HepG2 (cell line): Measurements from ENCODE around the gene MLC1. TPM values are rescaled to one million over a fixed set of nuclear protein-coding genes. Genes with fewer than 3 reads are reported as not detected.

Experiments
- ATAC-seq: fragments of 200-7000 bp; cut with Tn5 transposase; 3 replicates; pipeline ENCODE4 v1.9.1; 2020; ENCODE audit warnings: mild to moderate bottlenecking, moderate library complexity
- BruUV-seq: library from RNA; stranded (reverse); fragments of 400-500 nt; replicated peaks from 2 replicates; lab custom pipeline; 2021; lab: Mats Ljungman, UMichigan
- CTCF ChIA-PET: fragments of 300-600 bp; formaldehyde crosslinking; extraction: SDS; loops from one replicate; lab custom pipeline; 2021; ENCODE audit warnings: low total read pairs, inconsistent platforms, low intra/inter-chr PET ratio; lab: Yijun Ruan, JAX
- POLR2A ChIA-PET: fragments of 350-600 bp; sonication (Branson Sonifier 250); formaldehyde crosslinking; loops from one replicate; lab custom pipeline; 2020; ENCODE audit warnings: antibody characterized with exemption, inconsistent platforms; lab: Yijun Ruan, JAX
- DNase-seq: peaks from one replicate; pipeline ENCODE4 v3.0.0-alpha.2; 2015; ENCODE audit warnings: low spot score
- FAIRE-seq: peaks from 3 replicates; lab custom pipeline; 2011; peaks lifted over from hg19 to GRCh38; lab: Jason Lieb, UNC
- H2AFZ ChIP-seq: one replicate; pipeline ENCODE4 v1.6.1; 2011; ENCODE audit warnings: low read length, inconsistent platforms
- H3K27ac ChIP-seq: fragments of 300-600 bp; 3 replicates; pipeline ENCODE4 v1.8.0; 2011; ENCODE audit warnings: mixed run types, mild to moderate bottlenecking, mixed read lengths, low read length, inconsistent platforms; ENCODE audit not compliant: insufficient read depth; ENCODE audit errors: extremely low read length
- H3K27me3 ChIP-seq, 2 experiments: fragments of 200-600 bp in 1 of 2; 2 replicates in 1 of 2; 3 replicates in 1 of 2; pipeline versions ENCODE4 v1.6.0 to v1.8.0; 2011; ENCODE audit warnings: low read length in 2 of 2, mild to moderate bottlenecking in 2 of 2, moderate library complexity in 2 of 2, inconsistent platforms in 1 of 2; ENCODE audit not compliant: insufficient read depth in 2 of 2, control insufficient read depth in 1 of 2
- H3K36me3 ChIP-seq, 2 experiments: fragments of 200-600 bp in 1 of 2; replicated peaks in 1 of 2; 2 replicates in 1 of 2; 3 replicates in 1 of 2; pipeline versions ENCODE4 v1.5.1 to v1.8.0; 2011; ENCODE audit warnings: low read length in 2 of 2, inconsistent platforms in 1 of 2; ENCODE audit not compliant: insufficient read depth in 2 of 2, control insufficient read depth in 1 of 2
- H3K4me1 ChIP-seq: 2 replicates; pipeline ENCODE4 v1.5.1; 2012; ENCODE audit warnings: low read length, inconsistent platforms; ENCODE audit not compliant: insufficient read depth
- H3K4me2 ChIP-seq: 2 replicates; pipeline ENCODE4 v1.6.0; 2011; ENCODE audit warnings: low read depth, low read length, inconsistent platforms
- H3K4me3 ChIP-seq, 3 experiments: fragments of 200-600 bp in 1 of 3; sonication (generic), shearing (Covaris generic) in 1 of 3; replicated peaks in 1 of 3; 2 replicates each; pipeline ENCODE4 v1.5.1; 2011 to 2016; ENCODE audit warnings: low read length in 3 of 3, inconsistent platforms in 2 of 3, low read depth in 2 of 3, mild to moderate bottlenecking in 2 of 3, control low read depth in 1 of 3, mixed read lengths in 1 of 3; ENCODE audit not compliant: insufficient read depth in 1 of 3
- H3K79me2 ChIP-seq: one replicate; pipeline ENCODE4 v1.6.1; 2011; ENCODE audit warnings: low read length, inconsistent platforms; ENCODE audit not compliant: insufficient read depth
- H3K9ac ChIP-seq: 2 replicates; pipeline ENCODE4 v1.6.0; 2011; ENCODE audit warnings: mild to moderate bottlenecking, low read depth, low read length, inconsistent platforms; ENCODE audit not compliant: insufficient read depth
- H3K9me3 ChIP-seq: 2 replicates; pipeline ENCODE4 v1.5.1; 2012; ENCODE audit warnings: mild to moderate bottlenecking, low read length
- H4K20me1 ChIP-seq: 2 replicates; pipeline ENCODE4 v1.6.0; 2011; ENCODE audit warnings: inconsistent platforms, mild to moderate bottlenecking, low read length, moderate library complexity; ENCODE audit not compliant: insufficient read depth
- BHLHE40 ChIP-seq: IDR thresholded peaks from 2 replicates; pipeline ENCODE4 v1.6.1; 2011; ENCODE audit warnings: low read length, improper control_type of control experiment
- EZH2 ChIP-seq: conservative IDR thresholded peaks from 2 replicates; pipeline ENCODE4 v1.6.1; 2012; ENCODE audit warnings: mild to moderate bottlenecking, low read depth, low read length, moderate library complexity
- HIVEP1 ChIP-seq: sonication (generic); formaldehyde crosslinking; IDR thresholded peaks from 2 replicates; pipeline ENCODE4 v1.4.0; 2020; ENCODE audit warnings: mild to moderate bottlenecking, missing genetic modification reagents
- HNRNPL ChIP-seq: fragments of 200-400 bp; formaldehyde crosslinking; IDR thresholded peaks from 2 replicates; pipeline ENCODE4 v1.6.1; 2017; ENCODE audit warnings: mild to moderate bottlenecking, low read depth, low read length
- MEIS2 ChIP-seq: sonication (generic); formaldehyde crosslinking; IDR thresholded peaks from 2 replicates; pipeline ENCODE4 v1.9.0; 2021; ENCODE audit warnings: mild to moderate bottlenecking, missing genetic modification reagents
- MYPOP ChIP-seq: sonication (generic); formaldehyde crosslinking; IDR thresholded peaks from 2 replicates; pipeline ENCODE4 v1.8.1; 2023; ENCODE audit warnings: mild to moderate bottlenecking, moderate library complexity, missing genetic modification reagents
- NR2F2 ChIP-seq: IDR thresholded peaks from 2 replicates; pipeline ENCODE4 v1.6.1; 2012; ENCODE audit warnings: low read depth, inconsistent platforms, borderline replicate concordance
- ONECUT2 ChIP-seq: sonication (generic); formaldehyde crosslinking; IDR thresholded peaks from 2 replicates; pipeline ENCODE4 v1.4.0; 2020; ENCODE audit warnings: missing genetic modification reagents
- SRSF4 ChIP-seq: fragments of 200-400 bp; formaldehyde crosslinking; IDR thresholded peaks from one replicate; pipeline ENCODE4 v1.6.1; 2018; ENCODE audit warnings: mild to moderate bottlenecking, low read depth, low read length, moderate library complexity; ENCODE audit not compliant: poor library complexity, severe bottlenecking
- ZFP1 ChIP-seq: IDR thresholded peaks from 2 replicates; pipeline ENCODE4 v1.6.1; 2016
- ZHX1 ChIP-seq: sonication (generic); formaldehyde crosslinking; IDR thresholded peaks from 2 replicates; pipeline ENCODE4 v1.8.1; 2022; ENCODE audit warnings: low read depth, mild to moderate bottlenecking, missing genetic modification reagents
- ZNF761 ChIP-seq: sonication (generic); formaldehyde crosslinking; conservative IDR thresholded peaks from 2 replicates; pipeline ENCODE4 v1.4.0; 2020; ENCODE audit warnings: mild to moderate bottlenecking, missing genetic modification reagents
- WGBS: methylation state at CpG from one replicate; pipeline ENCODE4 v1.1.6; 2017; ENCODE audit warnings: low lambda C conversion rate; 5-methylcytosine and 5-hydroxymethylcytosine counted together
- in situ Hi-C: cut with HindIII; loops from 2 replicates; pipeline ENCODE4 v1.10.0; 2017; ENCODE audit warnings: low pct_unique_long_range_greater_than_20kb; ENCODE audit not compliant: extremely low pct_ligation_motif_present
- intact Hi-C: fragments of 100-400 bp; cut with micrococcal nuclease; formaldehyde crosslinking; loops from one replicate; pipeline ENCODE4 v1.10.0; 2022; ENCODE audit not compliant: unreplicated experiment
- polyA plus RNA-seq, 8 experiments: library from polyadenylated mRNA; depleted of rRNA in 3 of 8; stranded (reverse) in 7 of 8; unstranded in 1 of 8; fragments of >200 nt; fragmentation: Illumina TruSeq in 4 of 8; extraction: Trizol in 4 of 8; gene quantifications; 2 replicates each; pipeline versions ENCODE4 v1.2.1 to v1.2.3, GENCODE V29; 2011 to 2016; ENCODE audit warnings: low read depth in 4 of 8, missing spikeins in 1 of 8, mixed read lengths in 1 of 8; ENCODE audit not compliant: insufficient read depth in 1 of 8
- total RNA-seq, 5 experiments: library from RNA; depleted of rRNA; stranded (reverse); fragments of >200 nt; fragmentation: Illumina TruSeq; extraction: Trizol; gene quantifications; 2 replicates each; pipeline ENCODE4 v1.2.3, GENCODE V29; 2016; ENCODE audit warnings: low read depth in 1 of 5
- TF ChIP-seq, protein P1 (sequence below): sonication (generic); formaldehyde crosslinking; IDR thresholded peaks from 2 replicates; pipeline ENCODE4 v1.4.0; 2020; ENCODE audit warnings: missing genetic modification reagents

The MLC1 gene
- total and polyA plus RNA-seq, 2 of the 13 experiments (the other 11 are each of a cell fraction or from before 2014, with no cell fraction given), result not detected

- Histone ChIP-seq H3K4me2 (no peak overlapping the region), H4K20me1 (no peaks in the 10 kb centered on the region), H3K9ac (no peak overlapping the region), H3K4me1 (peaks cover 4% of the 10 kb centered on the region; the same call in 1 of the 2 replicates), H3K4me3 (no peak overlapping the region), H2AFZ (no peak overlapping the region), H3K79me2 (no peaks in the 10 kb centered on the region), H3K27ac (no peak overlapping the region), H3K27me3 (peaks cover 20 to 66% of the 10 kb centered on the region in 2 experiments), H3K9me3 (no peaks in the 10 kb centered on the region), H3K36me3 (no peaks in the 10 kb centered on the region)
- ChIA-PET CTCF (interaction anchor here (1.0 to 1.5 kb wide), 2 partner anchors 12 to 82 kb away, joined by 3 read pairs; no protein-coding TSS in a partner anchor), POLR2A (no interaction called here)
- 0 out of 2 replicates have a peak, but pooled peaks have one; percentile 50 for TF ChIP-seq EZH2
- TF ChIP-seq ZFP1 (CRISPR knock-in tag), result no peak
- no peak for TF ChIP-seq MEIS2 (CRISPR knock-in tag)
- TF ChIP-seq HNRNPL, result 0 out of 2 replicates have a peak, but pooled peaks have one; percentile 34
- TF ChIP-seq HIVEP1 (CRISPR knock-in tag), result no peak
- no peak for TF ChIP-seq SRSF4
- TF ChIP-seq ZHX1 (CRISPR knock-in tag), result no peak
- TF ChIP-seq ONECUT2 (CRISPR knock-in tag), result no peak
- TF ChIP-seq ZNF761 (CRISPR knock-in tag), result no peak
- TF ChIP-seq NR2F2, result no peak
- TF ChIP-seq, protein P1, sequence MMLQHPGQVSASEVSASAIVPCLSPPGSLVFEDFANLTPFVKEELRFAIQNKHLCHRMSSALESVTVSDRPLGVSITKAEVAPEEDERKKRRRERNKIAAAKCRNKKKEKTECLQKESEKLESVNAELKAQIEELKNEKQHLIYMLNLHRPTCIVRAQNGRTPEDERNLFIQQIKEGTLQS, result no peak
- TF ChIP-seq MYPOP (CRISPR knock-in tag), result no peak
- TF ChIP-seq BHLHE40, result no peak
- intact Hi-C loops (no loop called here), in situ Hi-C loops (no loop called here)
- WGBS, result 27% methylated on average over 14 of the region's 18 CpGs
- no peak for FAIRE-seq
- DNase-seq, result no peak
- BruUV-seq, result no TSS peak
- ATAC-seq, result no peak
These were observed 73.6 kb downstream of the MLC1 start for GRCh38 chr22:50011447-50012210.
